GM19239 (cell line): ENCODE data around the gene SLC5A9.
"Not testable (repeated sequence)": the region's sequence is repeated elsewhere in the genome, so short reads cannot be mapped to it uniquely, and the experiment has no call there.

Experiments
- DNase-seq: peaks from one replicate; pipeline ENCODE4 v3.0.0; 2011; ENCODE audit warnings: low spot score; ENCODE audit not compliant: insufficient read length
- FAIRE-seq: peaks from 2 replicates; lab custom pipeline; 2011; peaks lifted over from hg19 to GRCh38; lab: Jason Lieb, UNC

Gene SLC5A9

DNA sequence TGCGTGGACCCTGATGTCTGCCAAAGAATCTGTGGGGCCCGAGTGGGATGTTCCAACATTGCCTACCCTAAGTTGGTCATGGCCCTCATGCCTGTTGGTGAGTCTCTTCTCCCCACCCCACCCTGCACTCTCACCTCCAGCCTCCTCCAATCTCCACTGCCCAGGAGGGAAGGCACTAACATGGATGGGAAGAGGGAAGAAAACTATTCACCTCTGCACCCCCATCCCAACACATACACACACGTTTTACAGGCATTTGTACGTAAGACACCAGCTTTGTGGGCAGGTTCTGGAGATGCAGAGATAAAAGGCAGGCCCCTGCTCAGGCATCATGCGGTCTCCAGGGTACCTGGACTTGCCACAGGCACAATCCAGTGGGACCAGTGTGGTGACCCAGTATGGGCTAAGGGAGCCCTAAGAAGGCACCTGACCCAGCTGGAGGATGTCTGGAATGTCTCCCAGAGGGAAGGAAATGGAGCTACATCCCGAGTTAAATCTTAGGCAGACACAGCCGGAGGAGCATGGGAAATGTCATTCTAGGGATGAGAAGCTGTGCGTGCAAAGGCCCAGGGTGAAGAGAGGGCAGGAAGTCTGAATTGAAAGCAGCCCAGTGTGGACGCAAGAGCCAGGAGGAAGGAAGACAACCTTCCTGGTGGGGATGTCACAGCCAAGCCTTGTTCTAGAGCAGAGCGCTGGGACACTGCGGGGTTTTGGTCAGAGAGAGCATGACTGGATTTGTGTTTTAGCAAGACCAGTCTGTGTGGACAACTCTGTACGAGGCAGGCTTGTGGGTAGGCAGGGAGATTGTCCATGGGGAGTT, 11.4 kb downstream of the SLC5A9 start:
- DNase-seq (no peak), FAIRE-seq (no peak)

DNA sequence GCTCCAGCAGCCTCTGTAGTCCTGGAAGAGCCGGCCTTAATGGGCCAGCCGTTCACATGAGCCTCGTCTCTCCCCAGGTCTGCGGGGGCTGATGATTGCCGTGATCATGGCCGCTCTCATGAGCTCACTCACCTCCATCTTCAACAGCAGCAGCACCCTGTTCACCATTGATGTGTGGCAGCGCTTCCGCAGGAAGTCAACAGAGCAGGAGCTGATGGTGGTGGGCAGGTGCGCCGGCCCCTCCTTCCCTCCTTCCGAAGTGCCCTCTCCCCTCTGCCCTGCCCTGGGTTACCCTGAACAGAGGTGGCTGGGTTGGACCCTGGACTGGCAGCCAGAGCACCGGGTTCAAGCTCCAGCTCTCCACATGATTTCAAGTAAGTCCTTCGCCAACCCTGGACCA, 13.1 kb downstream of the SLC5A9 start:
- no peak for DNase-seq
- no peak for FAIRE-seq

DNA sequence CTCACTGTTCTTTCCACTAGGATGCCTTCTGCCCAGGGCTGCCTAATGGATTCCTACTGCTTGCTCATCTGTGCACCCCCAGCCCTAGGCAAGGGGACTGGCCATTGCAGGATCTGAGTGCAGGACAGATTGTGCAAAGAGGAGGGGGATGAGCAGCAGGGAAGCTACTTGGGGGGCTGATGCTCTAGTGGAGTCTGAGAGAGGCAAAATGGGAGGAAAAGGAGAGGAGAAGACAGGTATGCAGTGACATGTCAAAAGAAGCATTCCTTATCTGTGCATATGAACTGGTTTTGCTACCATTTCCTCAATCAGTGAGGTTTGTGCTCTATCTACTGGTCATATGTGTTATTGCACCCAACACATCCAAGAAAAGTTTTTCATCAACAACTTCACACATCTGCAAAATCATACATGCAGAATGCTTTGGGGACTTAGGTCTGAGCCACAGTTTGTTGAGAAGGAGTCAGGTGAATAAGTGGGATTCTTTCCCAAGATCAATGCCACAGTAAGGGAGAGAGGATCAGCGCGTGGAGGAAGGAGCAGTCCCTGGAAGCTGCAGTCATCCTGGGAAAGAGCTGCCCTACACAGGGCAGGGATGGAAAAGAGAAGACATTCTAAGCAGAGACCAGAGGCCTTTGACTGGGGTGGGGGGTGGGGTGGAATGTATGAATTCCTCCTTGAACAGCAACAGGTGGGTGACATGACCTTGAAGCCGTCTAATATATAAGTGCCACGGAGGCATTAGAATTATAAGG, 14.4 kb downstream of the SLC5A9 start:
- no peak for FAIRE-seq

DNA sequence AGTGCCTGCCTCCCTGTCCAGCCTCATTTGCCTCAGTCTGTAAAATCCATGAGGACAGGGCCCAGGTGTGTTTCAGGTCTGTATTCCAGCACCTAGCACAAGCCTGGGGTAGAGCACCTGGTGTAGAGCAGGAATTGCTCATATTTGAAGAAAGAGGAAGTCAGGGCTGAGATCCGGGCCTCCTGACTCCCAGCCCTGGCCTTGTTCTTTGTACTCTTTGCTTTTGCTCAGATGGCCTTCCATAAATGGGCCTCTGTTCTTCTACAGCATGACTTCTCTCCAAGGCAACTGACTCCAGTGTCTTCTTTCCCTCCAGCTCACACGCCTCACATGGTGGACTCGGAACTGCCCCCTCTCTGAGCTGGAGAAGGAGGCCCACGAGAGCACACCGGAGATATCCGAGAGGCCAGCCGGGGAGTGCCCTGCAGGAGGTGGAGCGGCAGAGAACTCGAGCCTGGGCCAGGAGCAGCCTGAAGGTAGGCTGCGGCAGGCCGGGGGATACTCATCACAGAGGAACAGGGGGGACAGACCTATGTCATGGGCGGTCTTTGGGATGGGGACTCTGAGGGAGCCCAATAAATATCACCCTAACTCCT, 19.7 kb downstream of the SLC5A9 start:
- DNase-seq = no peak
- no peak for FAIRE-seq

More for the DNA sequence above, 14.4 kb downstream of the SLC5A9 start:
- peak; percentile 20 for DNase-seq

DNA sequence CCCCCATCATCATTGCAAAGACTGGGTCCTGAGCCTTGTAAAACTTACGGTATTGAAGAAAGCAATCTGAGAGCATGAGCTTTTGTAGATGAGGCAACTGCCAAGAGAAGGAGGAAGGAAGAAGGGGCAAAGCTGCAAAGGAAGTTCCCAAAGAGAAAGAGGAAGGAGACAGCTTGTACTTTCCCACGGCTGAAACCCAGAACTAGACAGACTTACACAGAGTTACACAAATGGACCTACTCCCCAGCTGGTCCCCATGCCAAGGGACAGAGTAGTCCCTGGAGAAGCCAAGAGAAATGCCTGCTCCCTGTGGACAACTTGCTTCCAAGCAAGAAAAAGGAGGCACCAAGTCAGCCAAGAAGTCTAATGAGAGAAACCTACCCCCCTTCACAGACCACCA, 22.6 kb downstream of the SLC5A9 start:
- no peak for FAIRE-seq
- DNase-seq = no peak

GRCh38 chr1:48246727-48247126, 24.2 kb downstream of the SLC5A9 start:
- DNase-seq = no peak
- FAIRE-seq = no peak

GRCh38 chr1:48248356-48248755, 25.8 kb downstream of the SLC5A9 start:
- FAIRE-seq (no peak), DNase-seq (no peak)

DNA sequence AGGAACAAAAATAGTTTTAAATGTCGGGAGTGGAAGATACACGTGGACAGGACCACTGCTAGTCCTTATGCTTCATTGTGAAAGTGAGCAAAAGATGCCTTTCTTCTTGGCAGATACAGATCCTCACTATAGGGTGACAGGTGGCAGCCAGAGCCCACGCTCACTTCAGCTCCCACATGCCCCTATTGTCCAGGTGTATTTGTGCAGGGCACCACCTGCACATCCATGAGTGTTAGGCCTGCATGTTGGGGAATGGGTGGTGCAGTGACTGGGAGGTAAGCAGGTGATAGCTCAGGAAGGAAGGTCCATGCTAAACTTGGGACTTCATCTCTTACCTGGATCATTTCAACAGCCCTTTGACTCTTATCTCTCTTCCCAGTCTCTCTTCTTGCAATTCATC, 27.4 kb downstream of the SLC5A9 start:
- FAIRE-seq = no peak
- DNase-seq = no peak

DNA sequence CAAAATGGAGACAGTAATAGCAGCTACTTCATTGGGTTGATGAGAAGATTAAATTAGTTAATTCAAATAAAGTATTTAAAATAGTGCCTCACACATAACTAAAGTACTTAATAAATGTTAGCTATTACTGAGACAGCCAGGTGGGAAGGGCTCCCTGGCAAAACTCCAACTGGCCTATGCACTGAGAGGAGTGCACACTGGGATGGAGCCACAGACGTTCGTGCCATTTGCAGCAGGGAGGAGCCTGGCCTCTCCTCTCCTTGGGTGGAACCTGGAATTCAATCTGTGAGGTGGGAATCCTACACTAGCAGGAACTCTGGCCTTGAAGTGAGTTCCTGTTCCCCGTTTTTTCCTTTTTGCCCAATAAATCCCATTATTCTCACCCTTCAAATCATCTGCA, 28.1 kb downstream of the SLC5A9 start:
- no peak for DNase-seq
- FAIRE-seq = no peak

DNA sequence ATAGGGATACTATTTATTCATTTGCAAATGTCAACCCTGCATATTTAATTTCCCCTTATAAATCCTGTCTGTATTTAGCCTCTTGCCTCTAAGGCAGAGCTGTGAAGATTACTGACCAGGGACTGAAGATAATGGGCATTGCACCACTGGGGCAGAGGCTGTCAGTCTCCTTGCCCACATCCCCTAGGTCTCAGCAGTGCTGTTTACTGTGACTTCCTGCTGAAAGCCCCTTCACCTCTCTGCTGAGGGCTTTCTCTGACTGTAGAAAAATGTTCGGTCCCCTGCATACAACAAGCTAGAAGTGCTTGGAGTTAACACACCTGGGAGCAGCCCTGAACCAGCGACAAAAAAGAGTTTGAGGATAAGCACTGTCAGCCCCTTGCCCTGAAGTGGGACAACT, 28.8 kb downstream of the SLC5A9 start:
- FAIRE-seq = no peak
- no peak for DNase-seq

GRCh38 chr1:48251821-48252220, 29.3 kb downstream of the SLC5A9 start:
- FAIRE-seq = no peak
- no peak for DNase-seq

GRCh38 chr1:48254254-48254653, 31.7 kb downstream of the SLC5A9 start:
- DNase-seq (no peak), FAIRE-seq (no peak)

DNA sequence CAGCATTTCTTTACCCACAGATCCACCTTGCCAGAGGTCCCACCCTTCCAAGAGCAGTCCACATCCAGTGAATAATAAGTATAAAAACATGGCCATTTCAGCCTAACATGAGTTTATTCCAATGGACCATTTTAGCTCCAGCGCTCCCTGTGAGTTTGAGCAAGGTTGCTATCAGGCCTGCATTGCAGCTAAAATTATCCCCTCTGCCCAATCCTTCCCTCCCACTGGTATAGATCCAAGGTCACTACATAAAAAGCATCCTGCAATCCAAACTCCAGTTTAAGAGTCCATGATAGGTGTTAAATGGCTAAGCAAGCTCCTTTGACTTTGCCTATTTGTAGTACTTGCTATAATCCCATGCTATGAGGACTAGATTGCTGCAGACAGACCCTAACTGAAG, 35.6 kb downstream of the SLC5A9 start:
- no peak for DNase-seq
- FAIRE-seq = no peak

- DNase-seq (no peak), FAIRE-seq (no peak)
These were observed 39.4 kb downstream of the SLC5A9 start for GRCh38 chr1:48261881-48262400.

DNA sequence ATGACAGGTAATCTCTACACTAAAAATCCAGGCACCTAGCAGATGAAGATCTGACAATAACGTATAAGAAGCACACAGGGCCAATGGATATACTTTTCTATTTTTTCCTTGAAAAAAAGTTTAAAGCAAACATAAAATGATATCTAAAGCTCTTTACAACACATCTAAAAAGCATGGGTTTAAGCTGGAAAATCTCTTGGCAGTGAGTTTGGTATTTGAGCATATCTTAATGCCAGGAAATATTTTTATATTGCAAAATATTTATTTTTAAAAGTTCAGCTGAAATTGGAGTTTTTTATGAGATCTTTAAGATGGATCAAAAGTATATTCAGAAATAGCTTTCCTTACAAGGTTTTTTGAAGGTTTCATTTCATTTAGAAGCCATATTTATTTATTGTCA, 40.5 kb downstream of the SLC5A9 start:
- DNase-seq = no peak
- FAIRE-seq = no peak

GRCh38 chr1:48266576-48266975, 44.1 kb downstream of the SLC5A9 start:
- FAIRE-seq = no peak
- DNase-seq = no peak

DNA sequence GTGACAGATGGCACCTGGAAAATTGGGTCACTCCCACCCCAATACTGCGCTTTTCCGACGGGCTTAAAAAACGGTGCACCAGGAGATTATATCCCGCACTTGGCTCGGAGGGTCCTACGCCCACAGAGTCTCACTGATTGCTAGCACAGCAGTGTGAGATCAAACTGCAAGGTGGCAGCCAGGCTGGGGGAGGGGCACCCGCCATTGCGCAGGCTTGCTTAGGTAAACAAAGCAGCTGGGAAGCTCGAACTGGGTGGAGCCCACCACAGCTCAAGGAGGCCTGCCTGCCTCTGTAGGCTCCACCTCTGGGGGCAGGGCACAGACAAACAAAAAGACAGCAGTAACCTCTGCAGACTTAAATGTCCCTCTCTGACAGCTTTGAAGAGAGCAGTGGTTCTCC, 54.9 kb downstream of the SLC5A9 start:
- not testable (repeated sequence) for DNase-seq, FAIRE-seq

- not testable (repeated sequence) for FAIRE-seq, DNase-seq
These were observed 59.8 kb downstream of the SLC5A9 start for GRCh38 chr1:48282329-48282728.

DNA sequence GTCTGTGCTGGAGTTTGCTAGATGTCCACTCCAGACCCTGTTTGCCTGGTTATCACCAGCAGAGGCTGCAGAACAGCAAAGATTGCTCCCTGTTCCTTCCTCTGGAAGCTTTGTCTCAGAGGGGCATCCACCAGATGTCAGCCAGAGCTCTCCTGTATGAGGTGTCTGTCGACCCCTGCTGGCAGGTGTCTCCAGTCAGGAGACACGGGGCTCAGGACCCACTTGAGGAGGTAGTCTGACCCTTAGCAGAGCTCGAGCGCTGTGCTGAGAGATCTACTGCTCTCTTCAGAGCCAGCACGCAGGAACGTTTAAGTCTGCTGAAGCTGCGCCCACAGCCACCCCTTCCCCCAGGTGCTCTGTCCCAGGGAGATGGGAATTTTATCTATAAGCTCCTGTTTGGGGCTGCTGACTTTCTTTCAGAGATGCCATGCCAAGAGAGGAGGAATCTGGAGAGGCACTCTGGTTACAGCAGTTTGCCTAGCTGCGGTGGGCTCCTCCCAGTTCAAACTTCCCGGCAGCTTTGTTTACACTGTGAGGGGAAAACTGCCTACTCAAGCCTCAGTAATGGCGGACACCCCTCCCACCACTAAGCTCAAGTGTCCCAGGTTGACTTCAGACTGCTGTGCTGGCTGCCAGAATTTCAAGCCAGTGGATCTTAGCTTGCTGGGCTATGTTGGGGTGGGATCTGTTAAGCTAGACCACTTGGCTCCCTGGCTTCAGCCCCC, 62.3 kb downstream of the SLC5A9 start:
- not testable (repeated sequence) for DNase-seq, FAIRE-seq

- DNase-seq = no peak
- no peak for FAIRE-seq
These were observed 63.0 kb downstream of the SLC5A9 start for GRCh38 chr1:48285525-48285924.
